GM12878 (cell line): ENCODE measurements around the gene CCNJL. TPM values are rescaled to one million over a fixed set of nuclear protein-coding genes. Genes with fewer than 3 reads are reported as not detected.

Experiments
- ATAC-seq: fragments of 200-7000 bp; cut with Tn5 transposase; 3 replicates; pipeline ENCODE4 v1.9.1; 2020; ENCODE audit warnings: mild to moderate bottlenecking, moderate library complexity
- BruUV-seq: library from RNA; stranded (reverse); fragments of 400-500 nt; replicated peaks from 2 replicates; lab custom pipeline; 2021; lab: Mats Ljungman, UMichigan
- CTCF ChIA-PET: fragments of 300-600 bp; sonication (Branson Sonifier 250); formaldehyde crosslinking; extraction: SDS; loops from one replicate; lab custom pipeline; 2021; ENCODE audit warnings: inconsistent platforms; lab: Yijun Ruan, JAX
- POLR2A ChIA-PET: fragments of 350-600 bp; formaldehyde crosslinking; extraction: SDS; loops from one replicate; lab custom pipeline; 2021; ENCODE audit warnings: inconsistent platforms; lab: Charles Lee
- RAD21 ChIA-PET: fragments of 300-600 bp; sonication (Branson Sonifier 250); formaldehyde crosslinking; loops from one replicate; lab custom pipeline; 2023; ENCODE audit warnings: antibody characterized with exemption; ENCODE audit not compliant: unreplicated experiment; lab: Charles Lee
- SMC1A ChIA-PET: fragments of 300-600 bp; sonication (Branson Sonifier 250); formaldehyde crosslinking; loops from one replicate; lab custom pipeline; 2023; ENCODE audit not compliant: unreplicated experiment, uncharacterized antibody; lab: Charles Lee
- DNase-seq: peaks from one replicate; pipeline ENCODE4 v3.0.0-alpha.2; 2011; ENCODE audit warnings: low read depth, low spot score
- FAIRE-seq: peaks from 3 replicates; lab custom pipeline; 2011; peaks lifted over from hg19 to GRCh38; lab: Jason Lieb, UNC
- H2AFZ ChIP-seq: 2 replicates; pipeline ENCODE4 v1.6.0; 2011; ENCODE audit warnings: low read depth, low read length, control low read depth; ENCODE audit not compliant: control insufficient read depth
- H3K27ac ChIP-seq: 2 replicates; pipeline ENCODE4 v1.5.1; 2011; ENCODE audit warnings: control low read depth; ENCODE audit not compliant: control insufficient read depth, insufficient read depth
- H3K27me3 ChIP-seq, 2 experiments: replicated peaks in 1 of 2; 2 replicates each; pipeline versions ENCODE4 v1.6.0 to v1.6.1; 2011; ENCODE audit warnings: low read length in 1 of 2; ENCODE audit not compliant: control insufficient read depth in 2 of 2, insufficient read depth in 2 of 2
- H3K36me3 ChIP-seq, 2 experiments: 2 replicates each; pipeline ENCODE4 v1.5.1; 2011; ENCODE audit warnings: low read length in 1 of 2; ENCODE audit not compliant: control insufficient read depth in 2 of 2, insufficient read depth in 2 of 2
- H3K4me1 ChIP-seq: 2 replicates; pipeline ENCODE4 v1.6.1; 2011; ENCODE audit warnings: mild to moderate bottlenecking, low read length, moderate library complexity, mixed read lengths; ENCODE audit not compliant: control insufficient read depth, insufficient read depth
- H3K4me2 ChIP-seq: 2 replicates; pipeline ENCODE4 v1.6.0; 2011; ENCODE audit warnings: control low read depth; ENCODE audit not compliant: control insufficient read depth, insufficient read depth
- H3K4me3 ChIP-seq: fragments of 200-600 bp; sonication (generic); 2 replicates; pipeline ENCODE4 v1.5.1; 2016
- H3K79me2 ChIP-seq: 2 replicates; pipeline ENCODE4 v1.6.0; 2011; ENCODE audit warnings: low read length; ENCODE audit not compliant: control insufficient read depth, insufficient read depth
- H3K9ac ChIP-seq: 2 replicates; pipeline ENCODE4 v1.8.0; 2011; ENCODE audit warnings: low read length, control low read depth, mixed read lengths; ENCODE audit not compliant: control insufficient read depth, insufficient read depth
- H3K9me3 ChIP-seq: replicated peaks from 3 replicates; pipeline ENCODE4 v1.5.1; 2011; ENCODE audit warnings: mild to moderate bottlenecking, low read length; ENCODE audit not compliant: control insufficient read depth, insufficient read depth
- H4K20me1 ChIP-seq: 2 replicates; pipeline ENCODE4 v1.6.0; 2011; ENCODE audit not compliant: control insufficient read depth, insufficient read depth
- CREB1 ChIP-seq: IDR thresholded peaks from 2 replicates; pipeline ENCODE4 v1.6.1; 2012; ENCODE audit warnings: low read depth, mild to moderate bottlenecking, inconsistent platforms
- EP300 ChIP-seq, 2 experiments: fragments of 150-350 bp in 1 of 2; IDR thresholded peaks; 2 replicates each; pipeline ENCODE4 v1.6.1; 2011 to 2012; ENCODE audit warnings: low read depth in 2 of 2, low read length in 2 of 2, borderline replicate concordance in 1 of 2, improper control_type of control experiment in 1 of 2, inconsistent platforms in 1 of 2; ENCODE audit not compliant: control insufficient read depth in 1 of 2
- FOXK2 ChIP-seq: fragments of 450-650 bp; IDR thresholded peaks from 2 replicates; pipeline ENCODE4 v1.6.1; 2017; ENCODE audit warnings: mild to moderate bottlenecking, moderate library complexity
- HDAC6 ChIP-seq: fragments of 200-600 bp; sonication (generic); IDR thresholded peaks from one replicate; pipeline ENCODE4 v1.8.0; 2017; ENCODE audit warnings: antibody characterized with exemption; ENCODE audit not compliant: unreplicated experiment
- IKZF1 ChIP-seq: fragments of 450-650 bp; conservative IDR thresholded peaks from 2 replicates; pipeline ENCODE4 v1.6.1; 2017; ENCODE audit warnings: antibody characterized with exemption, mild to moderate bottlenecking
- MEF2A ChIP-seq: IDR thresholded peaks from 2 replicates; pipeline ENCODE4 v1.6.1; 2011; ENCODE audit warnings: low read depth, mild to moderate bottlenecking, low read length, moderate library complexity; ENCODE audit not compliant: insufficient read depth
- MTA3 ChIP-seq: IDR thresholded peaks from 2 replicates; pipeline ENCODE4 v1.6.1; 2012; ENCODE audit warnings: low read length, inconsistent platforms, borderline replicate concordance
- NKRF ChIP-seq: fragments of 450-650 bp; conservative IDR thresholded peaks from 2 replicates; pipeline ENCODE4 v1.6.1; 2017; ENCODE audit warnings: mild to moderate bottlenecking, moderate library complexity
- NR2C2 ChIP-seq: IDR thresholded peaks from 2 replicates; pipeline ENCODE4 v1.6.1; 2011; ENCODE audit warnings: borderline replicate concordance, low read depth; ENCODE audit not compliant: control insufficient read depth, insufficient read length
- POLR2A ChIP-seq: IDR thresholded peaks from 2 replicates; pipeline ENCODE4 v1.6.1; 2011; ENCODE audit warnings: low read depth, mild to moderate bottlenecking, low read length
- POLR2AphosphoS5 ChIP-seq: IDR thresholded peaks from 2 replicates; pipeline ENCODE4 v1.6.1; 2011; ENCODE audit warnings: mild to moderate bottlenecking, low read length, inconsistent platforms
- REST ChIP-seq: IDR thresholded peaks from 2 replicates; pipeline ENCODE4 v1.6.1; 2012; ENCODE audit warnings: mild to moderate bottlenecking, low read depth, low read length
- SIN3A ChIP-seq: IDR thresholded peaks from 2 replicates; pipeline ENCODE4 v1.6.1; 2012; ENCODE audit warnings: low read depth, low read length, improper control_type of control experiment
- SMAD5 ChIP-seq: IDR thresholded peaks from 2 replicates; pipeline ENCODE4 v1.6.1; 2016; ENCODE audit warnings: antibody characterized with exemption, low read depth
- SREBF2 ChIP-seq: IDR thresholded peaks from 2 replicates; pipeline ENCODE4 v1.6.1; 2012; ENCODE audit warnings: mild to moderate bottlenecking, low read length
- ZNF207 ChIP-seq: fragments of 450-650 bp; IDR thresholded peaks from 2 replicates; pipeline ENCODE4 v1.6.1; 2014; ENCODE audit warnings: antibody characterized with exemption, mild to moderate bottlenecking, borderline replicate concordance
- ZNF384 ChIP-seq: IDR thresholded peaks from 2 replicates; pipeline ENCODE4 v1.6.1; 2012; ENCODE audit warnings: low read depth, mild to moderate bottlenecking, low read length, improper control_type of control experiment, borderline replicate concordance
- WGBS: methylation state at CpG from one replicate; pipeline ENCODE4 v1.1.6; 2016; ENCODE audit warnings: low lambda C conversion rate; ENCODE audit not compliant: insufficient replicate concordance, insufficient coverage; ENCODE audit errors: missing lambda C conversion rate; 5-methylcytosine and 5-hydroxymethylcytosine counted together
- in situ Hi-C: fragments of 300-500 bp; cut with MboI; formaldehyde crosslinking; loops from 9 replicates; pipeline ENCODE4 v1.14.3; 2018; ENCODE audit warnings: mixed read lengths
- intact Hi-C: fragments of 100-400 bp; cut with micrococcal nuclease; formaldehyde crosslinking; loops from one replicate; pipeline ENCODE4 v1.14.2; 2022; ENCODE audit not compliant: unreplicated experiment
- polyA plus RNA-seq, 11 experiments: library from polyadenylated mRNA; depleted of rRNA in 4 of 11; unstranded in 6 of 11; stranded (reverse) in 5 of 11; fragments of >200 nt; fragmentation: Nextera tagmentation in 4 of 11; fragmentation: Illumina TruSeq in 1 of 11; extraction: Ambion mirVana in 4 of 11; extraction: Trizol in 1 of 11; gene quantifications; 1 replicate in 1 of 11; 2 replicates in 10 of 11; pipeline versions ENCODE4 v1.2.1 to v1.2.3, GENCODE V29; 2011 to 2016; ENCODE audit warnings: inconsistent platforms in 2 of 11, missing spikeins in 2 of 11, low read depth in 1 of 11
- total RNA-seq, 4 experiments: library from RNA; depleted of rRNA in 3 of 4; stranded (reverse); fragments of >200 nt in 3 of 4; fragmentation: Illumina TruSeq in 1 of 4; extraction: Trizol in 1 of 4; gene quantifications; 2 replicates each; pipeline versions ENCODE4 v1.2.1 to v1.2.3, GENCODE V29; 2013 to 2021

Gene CCNJL
- total and polyA plus RNA-seq, 10 of the 15 experiments (the other 5 are each of a cell fraction or from before 2014, with no cell fraction given) = 0.09 to 0.20 (median 0.10) TPM; not detected in 7

- in situ Hi-C loops (no loop called here), intact Hi-C loops (no loop called here)
- SMC1A ChIA-PET = no interaction called here
- no peaks in the 10 kb centered on the region for H3K27me3 ChIP-seq
- H3K4me3 ChIP-seq = no peak overlapping the region
- H4K20me1 ChIP-seq = no peaks in the 10 kb centered on the region
- RAD21 ChIA-PET = no interaction called here
- H3K4me1 ChIP-seq = 0 out of 2 replicates have a peak, but pooled peaks cover 5% of the 10 kb centered on the region
- no peaks in the 10 kb centered on the region for H3K9me3 ChIP-seq
- WGBS = 25% methylated on average over 7 of the region's 7 CpGs
- ATAC-seq (no peak), DNase-seq (no peak), FAIRE-seq (no peak)
- no peak overlapping the region for H3K27ac ChIP-seq
- no peaks in the 10 kb centered on the region for H3K79me2 ChIP-seq
- BruUV-seq = no TSS peak
- CTCF ChIA-PET = interaction anchor here (0.7 kb wide), 1 partner anchor 1415 kb away, joined by 3 read pairs; no protein-coding TSS in a partner anchor
- no peaks in the 10 kb centered on the region for H3K36me3 ChIP-seq
- no peak overlapping the region for H2AFZ ChIP-seq
- H3K9ac ChIP-seq = no peak overlapping the region
- POLR2A ChIA-PET = interaction anchor here (0.7 kb wide), 2 partner anchors 17 to 840 kb away, joined by 3 to 4 read pairs; no protein-coding TSS in a partner anchor
- no peak for TF ChIP-seq MTA3
- TF ChIP-seq SMAD5 = no peak
- no peak for TF ChIP-seq POLR2A
- TF ChIP-seq NKRF = no peak
- no peak for TF ChIP-seq HDAC6
- TF ChIP-seq REST = no peak
- no peak for TF ChIP-seq CREB1
- TF ChIP-seq IKZF1 = no peak
- TF ChIP-seq ZNF384 = no peak
- TF ChIP-seq ZNF207 = no peak
- TF ChIP-seq EP300 (IDR thresholded peaks at IDR 0.05; ENCODE audit: borderline replicate concordance in 1 of 2, control insufficient read depth in 1 of 2, low read depth in 2 of 2, low read length in 2 of 2) = no peak
- TF ChIP-seq SIN3A = no peak
- TF ChIP-seq NR2C2 = no peak
- TF ChIP-seq FOXK2 = no peak
- no peak for TF ChIP-seq MEF2A
- no peak for TF ChIP-seq SREBF2
- TF ChIP-seq POLR2AphosphoS5 = no peak
- H3K4me2 ChIP-seq = no peak overlapping the region
Measured at GRCh38 chr5:160278343-160278742, 34.0 kb downstream of the CCNJL start.
